Measurements from ENCODE around the gene NLRC5. TPM values are rescaled to one million over a fixed set of nuclear protein-coding genes. Genes with fewer than 3 reads are reported as not detected.
"Not testable (repeated sequence)": the region's sequence is repeated elsewhere in the genome, so short reads cannot be mapped to it uniquely, and the experiment has no call there.

Gene NLRC5
- total RNA-seq, 1 donor from 2014 or later: 37.2 TPM

- peak; percentile 91 for DNase-seq (ENCODE audit: low spot score)
Measured at GRCh38 chr16:56964243-56965148, 24.9 kb upstream of the NLRC5 start.

GRCh38 chr16:56965149-56966092 is 23.9 kb upstream of the NLRC5 start:
- DNase-seq (ENCODE audit: low spot score): no peak

DNA sequence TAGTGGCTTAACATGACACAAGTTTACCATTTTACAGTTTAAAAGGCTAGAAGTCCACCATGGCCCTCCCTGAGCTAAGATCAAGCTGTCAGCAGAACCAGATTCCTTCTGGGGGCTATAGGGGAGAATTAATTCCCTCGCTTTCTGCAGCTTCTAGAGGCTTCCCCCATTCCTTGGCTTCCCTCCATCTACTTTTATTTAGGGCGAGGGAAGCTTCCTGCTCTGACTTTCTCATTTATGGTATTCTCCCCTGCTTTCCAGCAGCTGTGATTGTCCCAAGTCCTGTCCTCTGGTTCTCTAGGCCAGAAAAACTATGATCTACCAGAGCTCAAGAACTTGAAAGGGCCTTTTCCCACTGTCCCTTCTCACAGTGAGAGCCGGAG is 23.3 kb upstream of the NLRC5 start:
- no peak for DNase-seq (ENCODE audit: low spot score)

DNA sequence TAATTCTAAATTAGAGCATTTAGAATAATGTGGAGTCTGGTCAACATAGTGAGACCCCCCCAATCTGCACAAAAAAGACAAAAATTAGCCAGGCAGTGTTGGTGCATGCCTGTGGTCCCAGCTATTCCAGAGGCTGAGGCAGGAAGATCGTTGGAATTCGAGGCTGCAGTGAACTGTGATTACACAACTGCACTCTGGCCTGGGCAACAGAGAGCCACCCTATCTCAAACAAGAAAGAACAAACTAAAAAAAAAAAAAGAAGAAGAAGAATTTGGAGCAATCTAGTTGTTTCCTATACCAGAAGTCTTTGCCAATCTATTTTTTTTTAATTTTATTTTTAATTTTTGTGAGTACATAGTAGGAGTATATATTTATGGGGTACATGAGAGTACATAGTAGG is 21.6 kb upstream of the NLRC5 start:
- DNase-seq (ENCODE audit: low spot score): no peak

GRCh38 chr16:56969769-56970168 is 19.6 kb upstream of the NLRC5 start:
- no peak for DNase-seq (ENCODE audit: low spot score)

- no peak for DNase-seq (ENCODE audit: low spot score)
Measured at GRCh38 chr16:56970934-56971767, 18.2 kb upstream of the NLRC5 start.

DNA sequence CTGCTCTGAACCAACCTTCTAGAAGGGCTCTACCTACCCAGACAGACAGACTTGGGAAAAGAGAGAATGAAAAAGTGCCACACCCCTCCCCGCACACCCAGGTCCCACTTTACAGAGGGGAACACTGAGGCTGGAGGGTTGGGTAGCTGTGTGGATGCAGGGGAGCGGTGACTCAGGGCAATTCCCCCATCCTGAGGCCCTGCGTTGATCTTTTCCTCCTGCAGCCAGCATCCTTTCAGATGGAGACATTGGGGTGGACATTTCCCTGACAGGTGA is 17.7 kb upstream of the NLRC5 start:
- no peak for DNase-seq (ENCODE audit: low spot score)

DNA sequence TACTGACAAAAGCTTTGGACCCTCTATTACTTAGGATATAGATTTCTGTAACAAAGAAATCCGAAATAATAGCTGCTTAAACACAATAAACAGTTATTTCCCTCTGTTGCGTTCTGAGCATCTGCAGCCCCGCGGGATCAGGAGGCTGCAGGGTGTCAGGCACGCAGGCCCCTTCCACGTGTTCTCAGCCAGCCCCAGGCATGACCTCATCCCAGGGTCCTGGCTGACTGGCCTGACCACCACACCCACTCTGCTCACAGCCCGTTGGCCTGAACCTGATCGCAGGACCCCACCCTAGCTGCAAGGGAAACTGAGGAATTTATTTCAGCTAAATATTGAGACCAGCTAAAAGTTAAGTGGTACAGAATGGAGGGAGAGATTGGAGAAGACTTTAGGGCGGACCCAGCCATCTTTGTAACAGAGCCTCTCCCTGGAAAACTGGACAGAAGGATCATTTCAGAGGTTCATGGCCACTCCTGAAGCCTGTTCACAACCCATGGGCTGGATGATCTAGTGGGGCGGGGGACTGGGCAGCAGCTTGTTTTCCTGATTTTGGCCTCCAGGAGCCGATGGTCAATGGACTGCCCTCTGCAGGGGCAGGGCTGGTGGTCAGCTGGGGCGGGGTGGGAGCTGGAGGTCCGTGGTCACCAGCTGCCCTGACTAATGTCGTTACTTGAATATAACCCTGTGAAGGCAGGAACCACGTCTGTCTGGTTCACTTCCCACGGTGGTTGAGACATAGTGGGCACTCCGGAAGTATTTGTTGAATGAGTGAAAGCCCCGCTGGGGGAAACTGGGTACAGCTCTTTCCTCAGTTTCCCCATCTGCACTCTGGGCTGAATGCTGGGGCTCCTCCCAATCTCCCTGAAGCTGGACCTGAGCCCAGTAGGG is 16.7 kb upstream of the NLRC5 start:
- no peak for DNase-seq (ENCODE audit: low spot score)

DNA sequence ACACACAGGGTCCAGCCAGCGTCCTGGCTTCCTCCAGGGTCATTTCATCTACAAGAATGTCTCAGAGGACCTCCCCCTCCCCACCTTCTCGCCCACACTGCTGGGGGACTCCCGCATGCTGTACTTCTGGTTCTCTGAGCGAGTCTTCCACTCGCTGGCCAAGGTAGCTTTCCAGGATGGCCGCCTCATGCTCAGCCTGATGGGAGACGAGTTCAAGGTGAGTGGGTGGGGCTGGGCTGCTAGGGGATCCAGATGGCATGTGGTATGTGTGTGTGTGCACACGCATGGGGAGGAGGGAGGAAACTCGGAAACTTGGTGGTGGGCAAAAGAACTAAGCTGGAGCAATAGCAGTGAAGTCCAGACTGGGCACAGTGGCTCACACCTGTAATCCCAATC is 16.1 kb upstream of the NLRC5 start:
- no peak for DNase-seq (ENCODE audit: low spot score)

DNA sequence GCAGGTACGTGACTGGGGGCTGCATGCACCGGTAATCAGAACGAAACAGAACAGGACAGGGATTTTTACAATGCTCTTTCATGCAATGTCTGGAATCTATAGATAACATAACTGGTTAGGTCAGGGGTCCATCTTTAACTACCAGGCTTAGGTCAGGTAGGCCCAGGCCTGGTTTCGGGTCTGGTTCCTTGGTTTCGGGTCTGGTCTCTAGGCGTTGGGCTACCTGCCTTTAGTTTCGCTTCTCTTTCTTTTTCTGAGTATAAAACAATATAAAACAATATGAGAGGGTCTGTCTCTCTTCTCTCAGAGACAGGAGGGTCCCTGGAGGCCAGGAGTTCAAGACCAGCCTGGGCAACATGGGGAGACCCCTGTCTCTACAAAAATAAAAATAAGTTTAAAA is 15.5 kb upstream of the NLRC5 start:
- not testable (repeated sequence) for DNase-seq (ENCODE audit: low spot score)

DNA sequence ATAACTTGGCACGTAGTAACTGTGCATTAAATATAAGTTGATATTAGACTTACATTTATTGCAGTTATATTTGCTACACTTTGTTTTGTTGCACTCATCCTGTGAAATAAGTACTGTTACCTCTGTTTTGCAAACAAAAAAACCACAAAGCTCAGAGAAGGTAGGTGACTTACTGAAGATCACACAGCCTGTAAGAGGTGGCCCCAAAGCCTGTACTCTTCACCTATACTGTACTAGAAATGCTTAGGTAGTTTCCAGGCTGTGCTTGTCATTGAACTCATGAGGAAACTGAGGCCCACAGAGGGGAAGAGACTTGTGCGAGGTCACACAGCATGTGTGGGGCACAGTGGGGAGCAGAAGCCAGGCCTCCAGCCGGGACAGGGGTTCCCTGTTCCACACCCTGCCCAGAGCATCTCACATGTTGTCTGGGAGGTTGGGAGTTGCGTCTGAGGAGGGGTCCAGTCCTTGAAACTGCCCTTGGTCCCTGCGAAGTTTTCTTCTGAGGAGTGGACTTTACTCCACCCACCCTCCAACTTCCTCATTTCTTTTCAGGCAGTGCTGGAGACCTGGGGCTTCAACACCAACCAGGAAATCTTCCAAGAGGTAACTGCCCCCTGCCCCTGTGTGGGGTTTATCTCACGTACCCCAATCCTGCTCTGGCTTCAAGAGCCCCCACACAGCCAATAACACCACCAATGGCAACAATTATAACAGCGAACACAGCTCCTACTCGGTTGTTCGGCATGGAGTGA is 14.6 kb upstream of the NLRC5 start:
- no peak for DNase-seq (ENCODE audit: low spot score)

- DNase-seq (ENCODE audit: low spot score): no peak
Measured at GRCh38 chr16:56975714-56976113, 13.6 kb upstream of the NLRC5 start.

DNA sequence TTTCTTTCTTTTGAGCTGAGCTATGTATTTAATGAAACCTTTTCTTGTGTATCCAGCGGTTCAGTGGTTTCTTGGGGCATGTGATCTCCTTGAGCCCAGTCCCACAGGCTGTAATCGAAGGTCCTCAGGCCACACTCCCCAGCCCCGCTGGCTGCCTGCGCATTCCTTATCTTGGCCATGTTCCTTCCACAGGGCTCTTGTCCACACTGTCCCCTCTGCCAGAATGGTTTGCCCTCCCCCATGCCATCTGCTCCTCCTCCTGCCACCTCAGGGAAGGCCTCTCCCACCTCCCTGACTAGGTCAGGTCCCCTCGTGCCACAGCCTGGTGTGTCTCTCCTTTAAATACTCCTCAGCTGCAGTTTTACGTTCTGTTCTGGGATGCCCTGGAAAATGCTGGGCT is 12.1 kb upstream of the NLRC5 start:
- no peak for DNase-seq (ENCODE audit: low spot score)

- DNase-seq (ENCODE audit: low spot score): no peak
Measured at GRCh38 chr16:56977823-56978430, 11.4 kb upstream of the NLRC5 start.

- no peak for DNase-seq (ENCODE audit: low spot score)
Measured at GRCh38 chr16:56980201-56980535, 9.2 kb upstream of the NLRC5 start.

DNA sequence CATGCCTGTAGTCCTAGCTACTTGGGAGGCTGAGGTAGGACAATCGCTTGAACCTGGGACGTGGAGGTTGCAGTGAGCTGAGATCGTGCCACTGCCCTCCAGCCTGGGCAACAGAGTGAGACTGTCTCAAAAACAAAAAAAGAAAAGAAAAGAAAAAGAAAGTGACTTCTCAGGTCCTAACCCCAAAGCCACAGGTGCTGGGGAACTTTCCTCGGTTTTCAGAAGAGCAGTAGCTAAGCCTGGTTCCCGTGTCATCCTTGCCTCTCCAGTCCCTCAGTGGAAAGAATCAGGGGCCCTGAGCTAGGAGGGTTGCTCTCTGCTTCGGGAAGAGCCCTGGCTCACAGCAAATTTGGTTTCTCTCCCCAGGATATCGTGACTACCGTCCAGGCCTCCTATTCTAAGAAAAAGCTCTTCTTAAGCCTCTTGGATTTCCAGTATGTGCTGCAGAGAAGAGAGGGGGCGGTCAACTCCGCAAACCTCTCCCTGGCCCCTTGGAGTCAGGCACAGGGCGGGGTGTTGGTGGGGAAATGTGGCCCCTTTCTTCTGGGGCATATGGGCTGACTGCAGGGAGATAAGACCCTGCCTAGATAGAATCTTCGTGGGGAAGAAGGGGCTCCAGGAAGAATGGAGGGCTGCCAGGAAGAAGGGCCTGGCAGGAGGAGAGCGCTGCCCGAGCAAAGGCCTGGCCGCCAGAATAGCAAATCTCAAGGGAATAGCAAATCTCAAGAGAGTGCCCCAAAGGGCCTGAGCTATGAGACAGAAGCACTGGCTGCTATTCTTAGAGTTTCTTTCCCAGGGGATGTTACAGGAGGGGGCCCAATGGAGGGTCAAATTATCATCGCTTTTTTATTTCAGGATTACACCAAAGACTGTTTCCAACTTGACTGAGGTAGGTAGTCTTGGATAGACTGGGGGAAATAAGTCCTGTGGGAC is 8.3 kb upstream of the NLRC5 start:
- DNase-seq (ENCODE audit: low spot score): no peak

DNA sequence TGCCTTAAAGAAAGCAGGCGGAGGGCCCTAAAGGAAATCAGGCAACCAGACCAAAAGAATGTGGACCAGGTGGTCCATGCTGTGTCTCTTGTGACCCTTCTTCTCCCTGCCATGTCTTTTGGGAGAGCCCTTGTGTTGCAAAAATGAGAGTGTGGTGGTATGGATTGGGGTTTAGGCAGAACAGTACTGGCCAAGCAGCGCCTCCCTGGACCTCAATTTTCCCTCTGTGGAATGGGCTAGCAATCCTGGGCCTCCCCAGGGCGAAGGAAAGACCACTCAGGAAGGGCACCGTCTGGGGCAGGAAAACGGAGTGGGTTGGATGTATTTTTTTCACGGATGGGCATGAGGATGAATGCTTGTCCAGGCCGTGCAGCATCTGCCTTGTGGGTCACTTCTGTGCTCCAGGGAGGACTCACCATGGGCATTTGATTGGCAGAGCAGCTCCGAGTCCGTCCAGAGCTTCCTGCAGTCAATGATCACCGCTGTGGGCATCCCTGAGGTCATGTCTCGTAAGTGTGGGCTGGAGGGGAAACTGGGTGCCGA is 7.6 kb upstream of the NLRC5 start:
- DNase-seq (ENCODE audit: low spot score): no peak

- DNase-seq (ENCODE audit: low spot score): no peak
Measured at GRCh38 chr16:56982695-56983094, 6.7 kb upstream of the NLRC5 start.

All from mucosa of gallbladder (tissue), 1 donor.